ENCODE results near the gene TRIM10. TPM values are rescaled to one million over a fixed set of nuclear protein-coding genes. Genes with fewer than 3 reads are reported as not detected.
A peak's percentile ranks its signal among the peaks of the same experiment; 100 is the strongest.

TRIM10 gene
- polyA plus RNA-seq, 3 donors: not detected

DNA sequence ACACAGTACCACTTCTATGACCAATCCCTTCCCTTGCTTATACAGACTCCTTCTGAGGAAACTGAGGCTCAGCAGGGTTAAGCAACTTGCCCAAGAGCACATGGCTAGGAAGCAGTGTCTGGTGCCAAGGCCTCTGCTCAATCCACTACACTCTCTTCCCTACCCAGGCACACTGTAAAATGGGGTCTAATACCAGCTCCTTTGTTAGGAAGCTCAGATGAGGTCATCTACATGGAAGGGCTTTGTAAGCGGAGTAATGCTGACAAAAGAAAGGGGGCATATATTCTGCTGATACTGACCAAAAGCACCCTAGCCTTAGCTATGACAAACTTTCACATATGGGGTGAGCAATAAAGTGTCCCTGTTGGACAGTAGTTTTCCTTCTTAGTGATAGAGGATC, 43.1 kb upstream of the TRIM10 start:
- Histone ChIP-seq H3K27me3 (ENCODE audit: control insufficient read depth in 2 of 2, insufficient read depth in 2 of 2, low read length in 2 of 2) (no peaks in the 10 kb centered on the region), H3K79me2 (ENCODE audit: insufficient read depth, low read length) (peaks cover 86% of the 10 kb centered on the region), H3K27ac (ENCODE audit: low read depth in 1 of 2, low read length in 2 of 2) (peak overlapping the region in 1 of 2 donors; percentile 57), H2AFZ (ENCODE audit: insufficient read depth, low read depth, low read length, poor library complexity, severe bottlenecking) (no peak overlapping the region), H3K36me3 (replicated peaks in 1 of 2; ENCODE audit: control insufficient read depth in 1 of 2, insufficient read depth in 2 of 2, low read length in 2 of 2) (peaks cover 8 to 28% of the 10 kb centered on the region in 2 donors), H3K4me1 (ENCODE audit: control insufficient read depth in 1 of 2, insufficient read depth in 2 of 2, low read length in 2 of 2) (peaks cover 36 to 40% of the 10 kb centered on the region in 2 donors), H3K4me3 (replicated peaks in 1 of 3; ENCODE audit: low read depth in 2 of 3, low read length in 3 of 3) (no peak overlapping the region), H3K9me3 (replicated peaks in 1 of 2; ENCODE audit: control insufficient read depth in 1 of 2, insufficient read depth in 1 of 2, low read length in 2 of 2) (no peaks in the 10 kb centered on the region), H4K20me1 (ENCODE audit: insufficient read depth, low read length) (peaks cover 87% of the 10 kb centered on the region), H3K9ac (ENCODE audit: insufficient read depth, low read length, poor library complexity, severe bottlenecking) (no peak overlapping the region), H3K4me2 (replicated peaks; ENCODE audit: extremely low read depth, low read length, poor library complexity, severe bottlenecking) (no peak overlapping the region)
- Mint-ChIP-seq H3K36me3 (peaks cover 35 to 57% of the 10 kb centered on the region in 2 donors), H3K4me1 (peaks cover 84% of the 10 kb centered on the region), H3K9me3 (peaks cover 0 to 3% (median 0%) of the 10 kb centered on the region in 7 donors), H3K27me3 (ENCODE audit: low read depth in 3 of 3) (peaks cover 0 to 2% (median 0%) of the 10 kb centered on the region in 3 donors), H3K27ac (peak overlapping the region in 5 of 7 donors; percentile 19 to 54 (median 36)), H3K4me3 (no peak overlapping the region)
- DNase-seq: no peak
- TF ChIP-seq, protein P1, sequence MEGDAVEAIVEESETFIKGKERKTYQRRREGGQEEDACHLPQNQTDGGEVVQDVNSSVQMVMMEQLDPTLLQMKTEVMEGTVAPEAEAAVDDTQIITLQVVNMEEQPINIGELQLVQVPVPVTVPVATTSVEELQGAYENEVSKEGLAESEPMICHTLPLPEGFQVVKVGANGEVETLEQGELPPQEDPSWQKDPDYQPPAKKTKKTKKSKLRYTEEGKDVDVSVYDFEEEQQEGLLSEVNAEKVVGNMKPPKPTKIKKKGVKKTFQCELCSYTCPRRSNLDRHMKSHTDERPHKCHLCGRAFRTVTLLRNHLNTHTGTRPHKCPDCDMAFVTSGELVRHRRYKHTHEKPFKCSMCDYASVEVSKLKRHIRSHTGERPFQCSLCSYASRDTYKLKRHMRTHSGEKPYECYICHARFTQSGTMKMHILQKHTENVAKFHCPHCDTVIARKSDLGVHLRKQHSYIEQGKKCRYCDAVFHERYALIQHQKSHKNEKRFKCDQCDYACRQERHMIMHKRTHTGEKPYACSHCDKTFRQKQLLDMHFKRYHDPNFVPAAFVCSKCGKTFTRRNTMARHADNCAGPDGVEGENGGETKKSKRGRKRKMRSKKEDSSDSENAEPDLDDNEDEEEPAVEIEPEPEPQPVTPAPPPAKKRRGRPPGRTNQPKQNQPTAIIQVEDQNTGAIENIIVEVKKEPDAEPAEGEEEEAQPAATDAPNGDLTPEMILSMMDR (IDR thresholded peaks at IDR 0.05): no peak
- intact Hi-C loops (cut with micrococcal nuclease): no loop called here
- WGBS (ENCODE audit: insufficient coverage): no CpG with 5 or more reads among the region's 1 CpG

DNA sequence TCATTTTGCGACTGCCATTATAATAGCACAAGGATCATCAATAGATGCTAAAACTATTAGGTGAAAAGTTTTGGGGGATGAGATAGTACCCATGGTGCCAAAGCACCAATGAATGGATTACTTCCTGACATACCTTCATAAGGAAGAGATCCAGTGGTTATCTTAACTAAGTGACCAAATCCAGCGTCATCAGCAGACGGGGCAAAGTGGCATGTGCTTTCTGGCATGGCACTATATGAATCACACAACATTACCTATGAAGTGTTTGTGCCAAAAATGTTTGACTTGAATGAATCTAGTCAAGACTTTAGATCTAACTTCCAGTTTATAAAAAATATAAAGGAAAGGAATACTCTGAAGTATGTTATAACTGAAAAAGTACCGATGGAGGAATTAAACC, 41.4 kb upstream of the TRIM10 start:
- peaks cover 0 to 3% (median 0%) of the 10 kb centered on the region in 7 donors for H3K9me3 Mint-ChIP-seq
- TF ChIP-seq, protein P1 (IDR thresholded peaks at IDR 0.05): no peak
- H3K27me3 ChIP-seq (ENCODE audit: control insufficient read depth in 2 of 2, insufficient read depth in 2 of 2, low read length in 2 of 2): no peaks in the 10 kb centered on the region
- no peak overlapping the region for H2AFZ ChIP-seq (ENCODE audit: insufficient read depth, low read depth, low read length, poor library complexity, severe bottlenecking)
- peak overlapping the region in 1 of 3 experiments; percentile 51 for H3K4me3 ChIP-seq (replicated peaks in 1 of 3; ENCODE audit: low read depth in 2 of 3, low read length in 3 of 3)
- no peak overlapping the region for H3K9ac ChIP-seq (ENCODE audit: insufficient read depth, low read length, poor library complexity, severe bottlenecking)
- peaks cover 78% of the 10 kb centered on the region for H3K79me2 ChIP-seq (ENCODE audit: insufficient read depth, low read length)
- peaks cover 0 to 2% (median 0%) of the 10 kb centered on the region in 3 donors for H3K27me3 Mint-ChIP-seq (ENCODE audit: low read depth in 3 of 3)
- H3K4me3 Mint-ChIP-seq: no peak overlapping the region
- H3K4me1 ChIP-seq (ENCODE audit: control insufficient read depth in 1 of 2, insufficient read depth in 2 of 2, low read length in 2 of 2): peaks cover 36 to 37% of the 10 kb centered on the region in 2 donors
- no peaks in the 10 kb centered on the region for H3K9me3 ChIP-seq (replicated peaks in 1 of 2; ENCODE audit: control insufficient read depth in 1 of 2, insufficient read depth in 1 of 2, low read length in 2 of 2)
- no peak for DNase-seq
- H3K27ac ChIP-seq (ENCODE audit: low read depth in 1 of 2, low read length in 2 of 2): peak overlapping the region in 1 of 2 donors; percentile 76
- peak overlapping the region; percentile 53 for H3K4me2 ChIP-seq (replicated peaks; ENCODE audit: extremely low read depth, low read length, poor library complexity, severe bottlenecking)
- peak overlapping the region in 5 of 7 donors; percentile 81 to 92 (median 90) for H3K27ac Mint-ChIP-seq
- no CpG with 5 or more reads among the region's 4 CpGs for WGBS (ENCODE audit: insufficient coverage)
- H3K36me3 ChIP-seq (replicated peaks in 1 of 2; ENCODE audit: control insufficient read depth in 1 of 2, insufficient read depth in 2 of 2, low read length in 2 of 2): peaks cover 21 to 37% of the 10 kb centered on the region in 2 donors
- peaks cover 37 to 57% of the 10 kb centered on the region in 2 donors for H3K36me3 Mint-ChIP-seq
- H4K20me1 ChIP-seq (ENCODE audit: insufficient read depth, low read length): peaks cover 86% of the 10 kb centered on the region
- peaks cover 74% of the 10 kb centered on the region for H3K4me1 Mint-ChIP-seq
- intact Hi-C loops (cut with micrococcal nuclease): no loop called here
